NK-92 treated with Interleukin-12 subunit alpha and Interleukin-12 subunit beta, amount 100 ng/mL, for 24 hours (cell line): ENCODE results near the gene MYO16.
"Not testable (repeated sequence)": the region's sequence is repeated elsewhere in the genome, so short reads cannot be mapped to it uniquely, and the experiment has no call there.

ENCODE experiments used
- DNase-seq: peaks from one replicate; lab custom pipeline; 2025; lab: John Stamatoyannopoulos, UW

MYO16 gene

DNA sequence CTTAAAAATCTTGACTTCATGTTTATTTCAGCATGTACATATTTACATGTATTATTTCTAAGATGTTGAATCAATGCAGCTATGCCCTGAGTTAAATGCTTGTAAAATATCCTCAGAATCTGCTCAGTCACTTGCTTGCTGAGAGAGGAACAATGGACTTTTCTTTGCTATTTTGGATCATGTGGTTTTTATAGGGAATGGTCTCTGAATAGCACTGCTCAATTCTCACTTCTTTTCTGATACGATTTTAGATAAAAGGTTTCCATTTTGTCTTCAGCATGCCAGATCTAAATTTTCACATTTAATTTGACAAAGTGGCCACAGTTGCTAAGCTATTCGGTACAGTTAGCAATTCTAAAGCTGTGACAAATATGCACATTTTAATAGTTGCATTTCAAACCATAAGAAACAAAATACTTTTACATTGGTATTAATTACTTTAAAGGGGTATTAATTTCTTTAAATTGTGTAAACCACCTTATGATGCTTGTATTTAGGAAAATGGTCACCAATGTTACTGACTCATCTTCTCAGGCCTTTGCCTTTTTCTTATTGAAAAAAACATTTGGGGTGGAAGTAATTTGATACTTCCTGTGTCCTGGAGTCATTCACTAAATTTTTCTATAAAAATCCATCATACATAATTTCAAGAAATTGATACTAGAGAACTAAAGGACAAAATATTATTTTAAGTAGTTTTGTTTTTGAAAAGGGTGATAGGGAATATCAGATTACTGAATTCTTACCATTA is 113.5 kb downstream of the MYO16 start:
- DNase-seq, result no peak

DNA sequence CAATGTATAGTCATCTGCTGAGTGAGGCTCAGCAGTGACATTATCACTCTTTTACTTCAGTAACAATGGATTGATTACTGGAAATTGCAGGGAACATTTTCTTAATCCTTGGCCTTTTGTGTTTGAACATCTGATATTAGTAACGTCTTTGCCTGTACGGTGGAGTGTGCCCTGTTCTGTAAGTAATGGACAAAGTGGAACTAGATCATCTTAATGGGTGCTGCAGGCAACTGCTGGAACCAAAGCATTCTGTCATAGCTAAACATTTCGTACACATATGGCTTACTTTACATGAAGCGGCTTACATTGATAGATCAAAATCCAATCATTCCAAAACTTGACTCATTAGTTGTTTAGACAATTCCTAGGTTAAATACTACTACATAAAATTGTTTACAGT is 114.1 kb downstream of the MYO16 start:
- DNase-seq, result no peak

DNA sequence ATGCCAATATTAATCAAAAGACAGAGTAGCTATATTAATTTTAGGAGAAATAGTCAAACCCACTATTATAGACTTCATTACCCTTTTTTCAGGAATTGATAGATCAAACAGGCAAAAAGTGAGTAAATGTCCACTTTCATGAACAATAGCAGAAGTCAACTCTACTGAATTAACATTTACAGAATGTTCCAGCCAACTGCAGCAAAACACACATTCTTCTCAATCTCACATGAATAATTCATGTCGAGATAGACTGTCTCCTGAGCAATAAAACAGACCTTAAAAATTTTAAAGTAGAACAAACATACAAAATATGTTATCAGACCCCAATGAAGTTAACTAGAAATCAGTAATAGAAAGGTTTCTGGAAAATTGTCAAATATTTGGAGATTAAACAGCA is 118.4 kb downstream of the MYO16 start:
- no peak for DNase-seq

DNA sequence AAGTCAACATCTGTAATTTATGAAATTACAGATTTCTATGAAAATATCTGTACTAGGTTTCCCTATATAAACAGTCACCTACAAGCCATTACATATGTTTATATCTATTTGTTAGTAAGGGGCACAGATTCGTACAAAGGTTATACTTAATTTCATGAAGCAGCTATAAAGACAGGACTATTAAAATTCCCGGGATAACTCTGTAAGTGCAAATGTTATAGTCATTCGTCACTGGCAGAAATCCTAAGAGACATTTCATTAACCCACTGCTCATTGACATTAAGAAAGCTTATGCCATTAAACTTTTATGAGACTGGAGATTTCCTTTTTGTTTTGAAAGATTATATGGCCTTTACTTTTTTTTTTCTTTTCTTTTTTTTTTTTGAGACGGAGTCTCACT is 122.9 kb downstream of the MYO16 start:
- DNase-seq, result no peak

DNA sequence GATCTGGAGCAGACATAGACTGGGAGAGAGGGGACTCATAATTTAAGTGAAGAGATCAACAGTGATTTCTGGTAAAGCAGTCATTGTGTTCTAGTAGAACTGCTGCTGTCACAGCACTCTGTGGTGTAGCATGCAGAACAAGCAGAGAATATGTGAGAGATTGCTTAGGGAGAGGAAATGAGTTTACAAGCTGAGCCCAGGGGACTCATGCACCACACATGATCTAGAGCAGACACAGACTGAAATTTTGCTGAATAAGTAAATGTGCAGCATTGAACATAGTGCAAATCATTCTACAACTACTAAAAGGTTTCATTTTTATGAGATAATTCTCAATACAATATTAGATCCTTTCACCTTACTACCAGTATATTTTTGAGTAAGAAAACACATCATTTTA is 125.7 kb downstream of the MYO16 start:
- DNase-seq, result no peak

DNA sequence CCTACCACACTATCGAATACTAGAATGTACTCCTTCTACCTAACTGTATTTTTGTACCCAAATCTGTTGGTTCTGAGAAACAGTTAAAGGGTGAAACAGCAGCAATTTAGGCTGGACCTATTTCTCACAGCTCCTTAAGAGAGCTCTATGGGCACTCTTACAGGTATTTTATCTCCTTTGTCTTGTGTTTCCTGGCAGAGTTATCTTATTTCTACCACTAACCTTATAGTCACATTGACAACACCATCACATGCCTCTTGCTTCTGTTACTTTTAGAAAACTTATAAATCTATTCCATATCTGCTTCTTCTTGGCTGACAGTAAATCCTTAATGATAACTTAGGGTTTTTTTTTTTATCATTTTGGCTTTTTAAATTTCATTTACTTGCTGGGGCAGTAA is 130.7 kb downstream of the MYO16 start:
- no peak for DNase-seq

DNA sequence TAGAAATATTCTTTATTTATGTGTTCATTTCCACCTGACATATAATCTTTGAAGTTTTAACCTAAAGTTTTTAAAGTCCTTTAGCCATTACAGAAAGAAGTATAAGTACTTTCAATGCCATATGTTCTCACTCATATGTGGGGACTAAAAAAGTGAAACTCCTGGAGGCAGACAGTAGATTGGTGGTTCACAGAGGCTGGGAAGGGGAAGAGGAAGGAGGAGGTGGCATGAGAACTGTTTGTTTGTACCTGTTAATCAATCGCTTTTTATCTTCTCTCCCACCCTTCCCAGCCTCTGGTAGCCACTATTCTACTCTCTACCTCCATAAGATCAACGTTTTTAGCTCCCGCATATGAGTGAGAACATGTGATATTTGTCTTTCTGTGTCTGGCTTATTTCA is 131.1 kb downstream of the MYO16 start:
- DNase-seq, result no peak

DNA sequence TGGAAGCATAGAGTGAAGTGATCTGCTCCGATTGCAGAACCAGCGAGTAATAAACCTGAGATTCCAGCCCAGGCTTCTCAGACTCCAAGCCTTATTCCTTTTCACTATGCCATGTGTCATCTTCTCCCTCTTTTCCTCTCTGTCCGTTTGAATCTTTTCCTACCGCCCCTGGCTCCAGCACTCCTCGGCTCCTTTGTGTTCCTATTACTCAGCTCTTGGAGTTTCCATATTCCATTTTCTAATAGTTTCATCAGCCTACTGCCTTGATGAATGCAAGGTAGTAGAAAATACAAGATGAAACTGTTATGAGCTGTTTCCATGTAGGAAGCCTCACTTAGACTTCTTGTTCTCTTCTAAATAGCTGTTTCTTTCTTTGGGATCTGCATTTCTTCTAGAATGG is 138.6 kb downstream of the MYO16 start:
- DNase-seq, result no peak

DNA sequence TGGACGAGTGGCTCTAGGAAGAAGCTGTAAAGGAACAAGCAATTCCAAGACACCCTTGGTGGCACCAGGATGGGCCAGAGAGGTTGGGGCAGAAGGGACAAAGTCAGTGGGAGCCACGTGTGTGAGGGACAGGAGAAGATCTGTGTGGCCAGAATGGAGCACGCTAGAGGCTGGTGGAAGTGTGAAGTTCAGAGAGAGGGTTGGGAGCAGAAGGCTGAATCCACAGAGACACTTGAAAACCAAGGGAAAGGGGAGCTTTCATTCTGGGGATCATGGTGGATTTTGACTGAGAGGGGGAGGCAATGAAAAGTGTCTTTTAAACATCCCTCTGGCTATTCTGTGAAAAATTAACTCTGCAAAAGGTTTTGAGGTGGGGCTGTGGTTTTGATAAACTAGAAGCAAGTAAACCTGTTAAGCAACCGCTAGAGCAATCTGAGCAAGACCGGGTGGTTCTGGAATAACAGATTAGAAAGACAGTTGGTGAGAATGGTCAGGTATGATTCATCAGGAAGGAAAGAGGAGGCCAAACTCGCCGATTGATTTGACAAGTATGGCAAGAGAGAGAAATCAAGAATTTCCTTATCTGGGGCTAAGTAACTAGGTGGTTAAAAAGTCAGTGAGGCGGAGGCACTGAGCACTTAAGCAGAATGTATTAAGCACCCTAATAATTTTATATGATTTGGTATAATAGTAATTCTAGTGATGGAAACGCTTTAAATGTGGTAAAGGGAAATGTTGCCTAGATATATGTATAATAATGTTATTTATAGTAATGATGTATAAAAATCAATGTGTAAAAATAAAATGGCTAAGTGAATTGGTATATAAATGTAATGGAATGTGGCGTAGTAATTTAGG is 140.0 kb downstream of the MYO16 start:
- DNase-seq, result peak; percentile 13

DNA sequence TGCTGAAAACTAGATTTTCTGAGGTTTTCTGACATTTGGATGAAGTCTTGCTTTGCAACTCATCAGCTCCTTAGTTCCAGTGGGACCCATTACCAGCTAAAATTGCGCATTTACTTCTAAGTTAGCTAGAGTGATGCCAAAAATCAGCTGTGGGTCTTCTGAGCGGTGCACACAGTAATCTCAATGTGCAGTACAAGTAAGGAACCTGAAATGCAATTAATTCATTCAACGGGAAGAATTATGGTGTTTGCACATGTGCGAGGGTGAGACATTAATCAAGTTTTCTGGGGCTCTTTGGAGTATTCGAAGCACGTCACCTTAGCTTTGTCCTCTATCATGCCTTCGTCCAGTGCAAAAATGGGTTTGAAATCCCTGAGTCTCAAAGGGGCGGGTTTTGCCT is 146.2 kb downstream of the MYO16 start:
- DNase-seq, result no peak

DNA sequence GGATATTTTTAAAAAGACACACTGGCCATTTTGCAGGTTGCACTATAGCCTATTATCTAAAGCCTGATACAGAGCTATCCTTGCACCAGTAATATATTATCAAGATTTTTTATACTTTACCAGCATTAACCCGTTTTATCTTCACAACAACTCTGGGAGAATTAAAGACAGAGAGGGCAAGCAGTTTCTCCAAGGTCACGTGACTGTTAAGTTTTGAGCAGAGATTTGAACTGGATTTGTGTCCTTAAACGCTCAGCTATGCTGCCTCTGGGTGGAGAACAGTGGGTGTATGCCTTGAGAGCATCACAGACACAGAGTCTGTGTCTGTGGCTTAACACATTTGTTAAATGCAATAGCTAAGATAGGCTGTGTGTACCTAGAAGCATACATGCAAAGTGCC is 147.2 kb downstream of the MYO16 start:
- no peak for DNase-seq

DNA sequence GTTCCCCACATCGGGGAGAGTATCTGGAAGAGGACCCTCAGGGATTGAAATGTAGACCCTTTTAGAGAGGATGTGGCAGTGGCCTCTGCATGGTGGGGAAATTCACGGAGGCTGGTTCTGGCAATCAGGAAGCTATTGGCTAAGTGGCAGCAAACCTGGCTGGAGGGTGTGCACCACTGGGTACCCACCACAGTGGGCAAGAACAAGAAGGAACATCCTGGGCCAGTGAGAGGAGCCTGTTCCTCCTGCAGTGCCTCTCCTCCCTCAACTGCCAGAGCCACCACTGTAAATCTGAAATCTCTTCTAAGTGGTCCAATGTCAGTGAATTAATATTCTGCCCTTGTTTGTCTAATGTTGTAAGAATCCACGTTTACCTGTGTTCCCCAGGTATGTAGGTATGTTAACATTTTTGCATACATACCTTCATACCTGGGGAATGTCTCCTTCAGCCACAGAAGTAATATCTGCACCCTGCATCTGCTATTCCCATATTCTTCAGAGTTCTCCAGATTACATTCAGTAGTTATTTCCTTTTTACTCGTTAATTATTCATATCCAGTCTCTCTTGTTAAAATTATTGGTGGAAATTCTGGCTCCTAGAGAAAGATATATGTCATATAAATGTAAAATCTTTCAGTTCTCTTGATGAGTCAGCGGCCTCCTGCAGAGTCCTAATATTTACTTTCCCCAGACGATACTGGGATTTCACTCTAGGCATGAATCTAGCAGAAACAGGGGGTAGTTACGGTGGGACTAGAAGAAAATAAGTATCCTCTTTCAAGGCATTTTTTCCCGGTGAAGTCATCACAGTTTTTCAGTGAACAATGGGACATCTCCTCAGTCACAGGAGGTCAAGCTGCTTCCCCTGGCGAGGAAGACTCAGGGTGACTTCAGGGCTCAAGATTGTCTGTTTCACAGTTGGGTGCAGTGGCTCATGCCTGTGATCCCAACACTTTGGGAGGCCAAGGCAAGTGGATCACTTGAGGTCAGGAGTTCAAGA is 148.3 kb downstream of the MYO16 start:
- no peak for DNase-seq

DNA sequence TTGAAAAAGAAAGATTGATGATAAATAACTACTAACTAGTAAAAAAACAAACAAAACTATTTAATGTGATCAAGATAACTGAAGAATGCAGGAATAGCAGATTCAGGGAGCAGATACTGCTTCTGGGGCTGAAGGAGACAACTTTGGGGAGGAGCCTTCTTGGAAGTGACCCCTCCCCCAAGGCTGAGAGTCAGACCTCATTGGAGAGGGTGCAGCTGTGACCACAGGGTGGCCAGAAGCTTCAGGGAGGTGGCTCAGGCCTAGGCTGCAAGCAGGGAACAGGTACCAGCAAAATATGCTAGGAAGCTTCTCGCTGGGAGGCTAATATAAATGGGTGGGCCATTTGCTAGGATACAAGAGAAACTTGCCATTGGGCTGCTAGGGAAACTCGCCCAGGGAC is 149.9 kb downstream of the MYO16 start:
- DNase-seq, result no peak

DNA sequence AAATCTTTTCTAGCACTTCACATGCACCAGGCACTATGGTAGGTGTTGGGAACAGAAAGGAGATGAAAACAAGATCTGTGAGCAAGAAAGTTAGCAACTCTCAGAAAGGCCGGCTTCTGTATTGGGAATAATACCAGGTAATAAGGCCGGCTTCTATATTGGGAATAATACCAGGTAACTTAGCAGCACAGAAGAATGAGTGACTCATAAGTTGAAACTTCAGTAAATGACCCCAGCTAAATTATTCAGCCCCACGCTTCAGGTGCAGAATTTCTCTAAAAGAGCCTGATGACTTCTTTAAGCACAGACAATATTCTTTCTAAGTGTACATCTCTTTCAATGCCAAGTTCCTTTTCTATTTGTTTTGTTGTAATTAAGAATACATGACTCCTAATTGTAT is 151.3 kb downstream of the MYO16 start:
- no peak for DNase-seq

DNA sequence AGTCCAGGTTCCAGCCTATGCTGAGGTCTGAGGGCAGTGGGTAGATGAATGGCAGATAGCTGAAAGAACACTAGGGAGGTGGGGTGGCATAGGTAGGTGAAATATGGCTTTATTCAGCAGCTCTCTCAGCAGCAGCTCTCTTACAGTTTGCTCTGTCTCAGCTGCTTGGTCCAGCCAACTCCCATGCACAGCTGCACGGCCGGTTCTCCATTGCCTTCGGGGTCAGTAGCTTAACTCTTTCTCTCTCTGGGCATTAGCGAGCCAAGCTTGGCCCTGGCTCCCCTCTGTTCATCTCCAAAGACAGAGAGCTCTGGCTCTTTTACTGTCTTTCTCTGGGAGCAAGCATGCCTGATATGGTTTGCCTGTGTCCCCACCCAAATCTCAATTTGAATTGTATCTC is 151.9 kb downstream of the MYO16 start:
- no peak for DNase-seq

DNA sequence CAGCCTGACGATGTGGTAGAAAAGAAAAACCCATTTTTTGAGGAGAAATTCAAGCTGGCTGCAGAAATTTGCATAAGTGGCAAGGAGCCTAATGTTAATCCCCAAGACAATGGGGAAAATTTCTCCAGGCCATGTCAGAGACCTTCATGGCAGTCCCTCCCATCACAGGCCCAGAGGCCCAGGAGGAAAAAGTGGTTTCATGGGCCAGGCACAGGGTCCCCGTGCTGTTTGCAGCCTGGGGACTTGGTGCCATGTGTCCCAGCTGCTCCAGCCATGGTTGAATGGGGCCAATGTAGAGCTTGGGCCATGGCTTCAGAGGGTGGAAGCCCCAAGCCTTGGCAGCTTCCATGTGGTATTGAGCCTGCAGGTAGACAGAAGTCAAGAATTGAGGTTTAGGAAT is 153.1 kb downstream of the MYO16 start:
- DNase-seq, result not testable (repeated sequence)

DNA sequence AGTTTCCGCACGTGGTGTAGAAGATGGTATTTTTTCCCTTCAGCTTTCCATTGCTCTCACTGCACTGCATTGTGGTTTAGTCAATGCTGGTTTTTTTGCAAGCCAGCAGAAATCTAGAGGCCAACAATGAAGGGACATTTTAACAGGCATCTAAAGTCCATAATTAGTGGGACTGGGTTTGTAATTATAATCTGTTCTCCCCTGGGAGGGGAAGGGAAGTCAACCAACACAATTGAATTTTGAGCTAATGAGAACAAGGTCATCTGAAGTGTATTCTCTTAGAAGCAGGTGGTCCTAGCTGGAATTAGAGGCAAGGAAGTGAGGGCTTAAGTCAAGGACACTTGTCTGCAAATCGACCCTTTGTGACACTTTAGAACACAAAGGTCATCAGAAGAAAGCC is 156.4 kb downstream of the MYO16 start:
- no peak for DNase-seq

DNA sequence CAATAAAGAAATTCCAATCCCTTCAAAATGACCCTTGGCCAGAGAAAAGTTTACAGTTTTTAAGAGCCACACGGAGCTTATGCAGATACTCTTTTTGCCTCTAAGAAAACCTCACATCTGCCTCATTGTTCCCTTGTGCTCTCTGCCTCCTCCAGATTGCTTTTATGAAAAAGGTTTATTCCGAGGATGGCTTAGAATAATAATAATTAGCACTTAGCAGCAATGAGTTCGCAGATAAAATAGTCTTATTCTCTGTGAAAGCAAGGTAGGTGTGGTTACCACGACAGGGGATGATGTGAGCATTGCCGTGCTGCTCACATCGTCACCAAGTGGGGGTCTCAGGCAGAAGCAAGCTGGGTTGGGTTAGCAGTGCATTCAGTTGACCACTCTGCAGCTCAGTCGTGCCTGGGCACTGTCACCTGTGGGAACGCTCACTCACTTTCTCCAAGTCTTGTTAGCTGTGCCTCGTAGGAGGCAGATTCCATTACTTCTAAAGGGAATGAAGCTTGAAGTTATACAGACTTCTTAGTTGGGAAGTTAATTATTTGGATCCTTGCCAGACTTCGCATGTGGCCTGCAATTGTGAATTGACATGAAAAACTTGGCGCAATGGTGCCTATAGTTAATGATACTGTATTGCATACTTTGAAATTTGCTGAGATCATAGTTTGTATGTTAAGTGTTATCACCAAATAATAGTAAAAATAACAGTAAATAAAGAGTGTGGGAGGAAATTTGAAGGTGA is 157.2 kb downstream of the MYO16 start:
- DNase-seq, result no peak

DNA sequence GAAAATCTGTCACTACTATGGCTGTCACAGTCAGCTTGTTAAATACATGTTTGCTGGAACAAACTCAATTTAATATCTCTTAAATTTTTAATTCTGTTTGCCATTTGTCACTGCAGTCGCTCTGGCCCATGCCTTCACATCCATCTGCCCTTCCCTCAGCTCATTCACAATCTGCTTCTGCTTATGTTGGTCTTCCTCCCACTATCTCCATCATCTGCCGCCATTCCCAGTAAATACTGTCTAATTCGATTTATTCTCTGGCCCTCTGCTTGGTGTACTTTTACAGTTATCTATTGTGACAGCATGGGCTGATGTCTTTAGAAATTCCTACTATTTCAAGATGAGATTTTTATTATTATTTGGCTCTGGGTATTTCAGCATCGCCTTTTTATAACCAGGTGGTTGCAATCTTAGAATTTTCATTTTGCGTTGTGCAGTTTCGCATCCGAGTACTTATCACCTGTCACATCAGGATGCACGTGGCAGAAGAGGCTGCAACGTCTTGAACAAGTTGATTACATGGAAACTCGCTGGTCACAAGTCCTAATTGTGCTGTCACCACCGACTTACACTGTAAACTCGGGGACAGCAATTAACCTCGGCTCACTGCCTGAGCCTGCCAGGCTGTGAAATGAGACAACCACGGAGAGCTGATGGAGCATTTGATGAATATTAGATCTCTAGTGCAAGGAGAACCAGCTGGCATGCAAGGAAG is 158.4 kb downstream of the MYO16 start:
- DNase-seq, result no peak

DNA sequence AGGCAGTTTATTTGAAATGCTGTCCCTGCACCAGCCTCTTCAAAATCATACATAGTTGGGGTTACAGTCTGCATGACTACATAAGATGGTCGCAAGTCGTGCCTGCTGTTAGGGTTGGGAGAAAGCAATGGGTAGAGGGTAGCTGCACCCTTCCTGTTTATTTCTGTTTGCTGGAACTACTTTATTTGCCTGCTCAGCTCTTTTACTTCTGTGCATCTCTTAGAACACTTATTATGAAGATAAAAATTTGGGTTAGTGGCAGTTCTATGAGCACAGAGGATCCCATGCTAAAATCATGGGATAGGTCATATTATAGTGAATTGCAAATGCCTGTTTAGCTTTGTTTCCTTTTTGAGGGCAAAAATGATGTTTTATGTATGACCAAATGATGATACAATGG is 160.1 kb downstream of the MYO16 start:
- DNase-seq, result no peak

DNA sequence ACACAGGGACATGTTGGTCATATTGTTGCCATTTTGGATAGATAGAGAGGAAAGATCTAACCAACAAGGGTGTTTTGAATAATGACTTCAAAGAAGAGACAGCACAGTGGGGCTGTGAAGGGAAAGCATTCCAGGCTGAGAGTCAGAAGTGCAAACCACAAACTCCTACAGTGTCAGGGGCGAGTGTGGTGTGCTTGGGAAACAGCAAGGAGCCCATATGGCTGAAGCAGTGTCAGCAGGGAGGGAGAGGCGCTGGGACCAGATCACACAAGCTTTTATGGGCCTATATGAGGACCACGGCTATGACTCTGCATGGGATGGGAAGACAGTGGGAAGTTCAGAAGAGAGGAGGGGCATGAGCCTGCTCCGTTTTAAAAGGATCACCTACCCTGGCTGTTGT is 166.4 kb downstream of the MYO16 start:
- no peak for DNase-seq
